Measurements from ENCODE around the gene FN1. TPM values are rescaled to one million over a fixed set of nuclear protein-coding genes. Genes with fewer than 3 reads are reported as not detected.

The FN1 gene
- total and polyA plus RNA-seq, 5 donors from 2014 or later = 0.45 to 0.89 (median 0.78) TPM; not detected in 1

DNA sequence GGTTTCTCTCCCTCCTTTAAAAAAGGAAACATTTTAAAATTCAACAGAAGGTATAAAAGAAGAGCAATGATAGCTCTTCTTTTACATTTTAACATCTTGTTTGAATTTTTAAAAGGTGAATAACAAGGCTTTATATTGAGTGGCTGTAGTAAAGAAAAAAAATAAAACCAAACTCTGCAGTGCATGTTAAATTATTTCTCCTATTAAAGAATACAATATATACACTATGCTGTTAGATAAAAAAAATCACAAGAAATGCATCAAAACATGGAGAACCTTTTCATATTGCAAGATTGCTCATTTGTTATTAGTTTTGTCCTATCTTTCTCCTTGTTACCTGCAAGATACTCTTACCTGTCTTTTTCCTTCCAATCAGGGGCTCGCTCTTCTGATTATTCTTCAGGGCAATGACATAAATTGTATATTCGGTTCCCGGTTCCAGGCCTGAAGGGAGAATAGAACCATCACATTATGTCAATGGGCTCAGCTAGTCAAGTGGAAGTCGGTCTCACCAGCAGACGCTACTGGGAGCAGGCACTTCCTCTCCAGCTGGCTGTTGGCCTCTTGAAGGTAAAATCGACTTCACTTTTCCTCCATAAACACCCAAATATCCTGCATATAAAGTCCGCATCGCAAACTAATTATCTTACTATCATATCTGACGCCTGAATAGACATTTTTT lies 62.8 kb downstream of the FN1 start:
- H3K36me3 ChIP-seq (ENCODE audit: control insufficient read depth, insufficient read depth, low read length) = no peaks in the 10 kb centered on the region
- Mint-ChIP-seq H3K9me3 (peaks cover 0 to 3% (median 0%) of the 10 kb centered on the region in 7 donors), H3K4me3 (no peak overlapping the region), H3K36me3 (peaks cover 24% of the 10 kb centered on the region), H3K27ac (no peak overlapping the region), H3K27me3 (no peaks in the 10 kb centered on the region), H3K4me1 (no peaks in the 10 kb centered on the region)
- no peak overlapping the region for H3K4me3 ChIP-seq (ENCODE audit: low read depth, low read length)
- H3K9me3 ChIP-seq (ENCODE audit: control insufficient read depth in 2 of 2, low read length in 2 of 2) = no peaks in the 10 kb centered on the region
- no peak overlapping the region for H3K27ac ChIP-seq (ENCODE audit: insufficient read depth, low read length, poor library complexity, severe bottlenecking)
- H3K27me3 ChIP-seq (ENCODE audit: control insufficient read depth, insufficient read depth, low read length) = no peaks in the 10 kb centered on the region
- DNase-seq (no peak), ATAC-seq (ENCODE audit: low read depth in 2 of 2) (no peak)
- no peaks in the 10 kb centered on the region for H3K4me1 ChIP-seq (ENCODE audit: control insufficient read depth, insufficient read depth, low read length, poor library complexity, severe bottlenecking)

GRCh38 chr2:215371915-215372897 lies 63.7 kb downstream of the FN1 start:
- H3K27ac ChIP-seq (ENCODE audit: insufficient read depth, low read length, poor library complexity, severe bottlenecking) = no peak overlapping the region
- DNase-seq (no peak), ATAC-seq (ENCODE audit: low read depth in 2 of 2) (no peak)
- Mint-ChIP-seq H3K36me3 (peaks cover 32% of the 10 kb centered on the region), H3K4me3 (no peak overlapping the region), H3K4me1 (peaks cover 0 to 2% (median 0%) of the 10 kb centered on the region in 4 donors), H3K27me3 (no peaks in the 10 kb centered on the region), H3K27ac (no peak overlapping the region), H3K9me3 (peaks cover 0 to 2% (median 0%) of the 10 kb centered on the region in 7 donors)
- H3K36me3 ChIP-seq (ENCODE audit: control insufficient read depth, insufficient read depth, low read length) = no peaks in the 10 kb centered on the region
- no peak overlapping the region for H3K4me3 ChIP-seq (ENCODE audit: low read depth, low read length)
- H3K27me3 ChIP-seq (ENCODE audit: control insufficient read depth, insufficient read depth, low read length) = no peaks in the 10 kb centered on the region
- H3K4me1 ChIP-seq (ENCODE audit: control insufficient read depth, insufficient read depth, low read length, poor library complexity, severe bottlenecking) = no peaks in the 10 kb centered on the region
- H3K9me3 ChIP-seq (ENCODE audit: control insufficient read depth in 2 of 2, low read length in 2 of 2) = no peaks in the 10 kb centered on the region

DNA sequence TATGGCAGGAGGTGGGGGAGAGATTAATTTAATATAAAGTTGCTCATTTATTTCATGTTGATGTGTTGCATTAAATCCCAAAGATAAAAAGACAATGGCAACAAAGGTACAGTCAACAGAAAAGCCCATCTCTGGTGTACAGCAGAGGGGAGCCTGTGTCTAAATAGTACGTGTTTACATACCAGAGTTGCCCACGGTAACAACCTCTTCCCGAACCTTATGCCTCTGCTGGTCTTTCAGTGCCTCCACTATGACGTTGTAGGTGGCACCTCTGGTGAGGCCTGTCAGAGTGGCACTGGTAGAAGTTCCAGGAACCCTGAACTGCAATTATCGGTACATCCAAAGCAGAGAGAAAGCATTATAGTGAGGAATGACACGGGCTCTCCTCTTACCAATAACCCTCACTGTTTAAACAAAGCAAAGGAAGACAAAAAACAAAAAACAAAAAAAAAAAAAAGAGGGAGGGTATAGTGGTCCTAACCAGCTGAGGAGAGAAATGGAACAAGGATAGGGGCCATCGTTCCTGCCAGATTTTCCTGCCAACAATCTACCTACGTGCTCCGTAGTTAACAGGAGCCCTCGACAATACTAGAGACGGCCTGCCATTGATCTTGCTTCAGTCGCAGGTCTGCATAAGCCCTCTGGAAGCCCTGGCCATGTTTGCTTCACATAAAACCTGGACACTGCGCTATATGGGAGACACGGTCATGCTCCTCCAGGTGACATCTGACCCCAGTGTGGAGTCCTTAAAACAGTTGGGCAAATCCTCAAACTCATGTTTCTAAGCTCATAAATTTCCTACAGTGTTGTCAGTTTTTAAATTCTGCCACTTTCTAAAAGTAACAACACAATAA lies 65.5 kb downstream of the FN1 start:
- H3K9me3 Mint-ChIP-seq = peaks cover 0 to 2% (median 0%) of the 10 kb centered on the region in 7 donors
- H3K36me3 Mint-ChIP-seq = peaks cover 39% of the 10 kb centered on the region
- no peak for DNase-seq
- Histone ChIP-seq H3K9me3 (ENCODE audit: control insufficient read depth in 2 of 2, low read length in 2 of 2) (no peaks in the 10 kb centered on the region), H3K36me3 (ENCODE audit: control insufficient read depth, insufficient read depth, low read length) (no peaks in the 10 kb centered on the region), H3K4me3 (ENCODE audit: low read depth, low read length) (no peak overlapping the region), H3K27me3 (ENCODE audit: control insufficient read depth, insufficient read depth, low read length) (no peaks in the 10 kb centered on the region), H3K27ac (ENCODE audit: insufficient read depth, low read length, poor library complexity, severe bottlenecking) (no peak overlapping the region), H3K4me1 (ENCODE audit: control insufficient read depth, insufficient read depth, low read length, poor library complexity, severe bottlenecking) (no peaks in the 10 kb centered on the region)
- no peak overlapping the region for H3K4me3 Mint-ChIP-seq
- peak overlapping the region in 1 of 3 donors; percentile 32 for H3K27ac Mint-ChIP-seq
- H3K27me3 Mint-ChIP-seq = no peaks in the 10 kb centered on the region
- H3K4me1 Mint-ChIP-seq = peaks cover 0 to 2% (median 0%) of the 10 kb centered on the region in 4 donors
- no peak for ATAC-seq (ENCODE audit: low read depth in 2 of 2)

- no peak for DNase-seq
- Histone ChIP-seq H3K4me1 (ENCODE audit: control insufficient read depth, insufficient read depth, low read length, poor library complexity, severe bottlenecking) (no peaks in the 10 kb centered on the region), H3K4me3 (ENCODE audit: low read depth, low read length) (no peak overlapping the region), H3K36me3 (ENCODE audit: control insufficient read depth, insufficient read depth, low read length) (no peaks in the 10 kb centered on the region), H3K27me3 (ENCODE audit: control insufficient read depth, insufficient read depth, low read length) (no peaks in the 10 kb centered on the region), H3K27ac (ENCODE audit: insufficient read depth, low read length, poor library complexity, severe bottlenecking) (no peak overlapping the region), H3K9me3 (ENCODE audit: control insufficient read depth in 2 of 2, low read length in 2 of 2) (no peaks in the 10 kb centered on the region)
- ATAC-seq (ENCODE audit: low read depth in 2 of 2) = no peak
- Mint-ChIP-seq H3K4me1 (peaks cover 0 to 2% (median 0%) of the 10 kb centered on the region in 4 donors), H3K27me3 (no peaks in the 10 kb centered on the region), H3K4me3 (no peak overlapping the region), H3K9me3 (peaks cover 0 to 2% (median 0%) of the 10 kb centered on the region in 7 donors), H3K36me3 (peaks cover 38% of the 10 kb centered on the region), H3K27ac (no peak overlapping the region)
Measured at GRCh38 chr2:215369181-215369760, 66.6 kb downstream of the FN1 start.

DNA sequence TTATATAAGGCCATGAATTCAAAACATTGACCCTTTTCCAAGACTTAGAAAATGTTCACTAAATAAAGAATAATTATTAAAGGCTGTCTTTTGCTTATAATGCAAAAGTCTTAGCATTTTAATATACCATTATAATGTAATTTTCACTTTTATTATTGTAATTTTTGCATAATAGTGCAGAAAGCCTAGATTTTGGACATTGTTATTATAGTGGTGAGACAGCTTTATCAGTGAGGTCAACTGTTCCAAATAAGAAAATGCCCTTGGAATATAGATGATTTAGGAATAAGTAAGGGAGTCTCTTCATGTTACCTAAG lies 67.4 kb downstream of the FN1 start:
- peaks cover 0 to 2% (median 0%) of the 10 kb centered on the region in 7 donors for H3K9me3 Mint-ChIP-seq
- Histone ChIP-seq H3K27me3 (ENCODE audit: control insufficient read depth, insufficient read depth, low read length) (no peaks in the 10 kb centered on the region), H3K27ac (ENCODE audit: insufficient read depth, low read length, poor library complexity, severe bottlenecking) (no peak overlapping the region), H3K36me3 (ENCODE audit: control insufficient read depth, insufficient read depth, low read length) (no peaks in the 10 kb centered on the region), H3K9me3 (ENCODE audit: control insufficient read depth in 2 of 2, low read length in 2 of 2) (no peaks in the 10 kb centered on the region), H3K4me3 (ENCODE audit: low read depth, low read length) (no peak overlapping the region), H3K4me1 (ENCODE audit: control insufficient read depth, insufficient read depth, low read length, poor library complexity, severe bottlenecking) (no peaks in the 10 kb centered on the region)
- no peak for DNase-seq
- no peak for ATAC-seq (ENCODE audit: low read depth in 2 of 2)
- no peak overlapping the region for H3K4me3 Mint-ChIP-seq
- peaks cover 41% of the 10 kb centered on the region for H3K36me3 Mint-ChIP-seq
- H3K27ac Mint-ChIP-seq = no peak overlapping the region
- no peaks in the 10 kb centered on the region for H3K27me3 Mint-ChIP-seq
- peaks cover 0 to 2% (median 0%) of the 10 kb centered on the region in 4 donors for H3K4me1 Mint-ChIP-seq

DNA sequence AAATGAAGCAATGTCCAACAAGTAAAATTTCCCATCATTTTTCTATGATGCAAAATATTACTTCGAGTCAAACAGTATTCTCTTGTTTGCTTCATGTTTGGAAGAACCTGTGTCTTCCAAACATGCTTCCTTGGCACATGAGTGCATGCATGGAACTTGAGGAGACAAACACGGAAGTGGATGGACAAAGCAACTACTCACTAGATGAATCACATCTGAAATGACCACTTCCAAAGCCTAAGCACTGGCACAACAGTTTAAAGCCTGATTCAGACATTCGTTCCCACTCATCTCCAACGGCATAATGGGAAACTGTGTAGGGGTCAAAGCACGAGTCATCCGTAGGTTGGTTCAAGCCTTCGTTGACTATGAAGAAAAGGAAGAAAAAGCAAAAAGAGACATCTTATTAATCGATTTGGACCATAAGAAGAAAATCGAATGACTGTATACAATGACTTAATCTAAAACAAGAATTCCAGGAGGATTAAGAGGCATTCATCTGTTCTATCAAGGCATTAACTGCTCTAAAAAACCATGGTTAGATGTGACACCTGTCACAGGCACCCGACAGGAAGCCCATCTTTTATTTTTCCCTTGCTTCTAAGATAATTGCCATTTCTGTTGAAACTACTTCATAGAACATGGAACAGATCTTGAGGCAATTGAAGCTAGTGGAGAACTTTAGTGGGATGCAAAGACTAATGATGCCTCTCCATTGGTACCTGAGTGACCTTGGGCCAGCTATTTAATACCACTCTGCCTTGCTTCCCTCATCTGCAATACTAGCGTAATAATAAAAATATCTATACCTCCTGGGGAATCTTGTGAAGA lies 68.0 kb downstream of the FN1 start:
- H3K36me3 Mint-ChIP-seq = peaks cover 46% of the 10 kb centered on the region
- peaks cover 0 to 2% (median 0%) of the 10 kb centered on the region in 4 donors for H3K4me1 Mint-ChIP-seq
- H3K9me3 Mint-ChIP-seq = peaks cover 0 to 2% (median 0%) of the 10 kb centered on the region in 7 donors

More for the DNA sequence above, 68.0 kb downstream of the FN1 start:
- Histone ChIP-seq H3K4me1 (ENCODE audit: control insufficient read depth, insufficient read depth, low read length, poor library complexity, severe bottlenecking) (no peaks in the 10 kb centered on the region), H3K9me3 (ENCODE audit: control insufficient read depth in 2 of 2, low read length in 2 of 2) (no peaks in the 10 kb centered on the region), H3K4me3 (ENCODE audit: low read depth, low read length) (no peak overlapping the region), H3K36me3 (ENCODE audit: control insufficient read depth, insufficient read depth, low read length) (no peaks in the 10 kb centered on the region), H3K27ac (ENCODE audit: insufficient read depth, low read length, poor library complexity, severe bottlenecking) (no peak overlapping the region), H3K27me3 (ENCODE audit: control insufficient read depth, insufficient read depth, low read length) (no peaks in the 10 kb centered on the region)
- ATAC-seq (ENCODE audit: low read depth in 2 of 2) = no peak
- H3K4me3 Mint-ChIP-seq = no peak overlapping the region
- no peaks in the 10 kb centered on the region for H3K27me3 Mint-ChIP-seq
- DNase-seq = no peak
- H3K27ac Mint-ChIP-seq = no peak overlapping the region
